ENCODE measurements around the gene HYI.
A peak's percentile ranks its signal among the peaks of the same experiment; 100 is the strongest.
"Not testable (repeated sequence)": the region's sequence is repeated elsewhere in the genome, so short reads cannot be mapped to it uniquely, and the experiment has no call there.

HYI gene

GRCh38 chr1:43453442-43454269, at the start of gene HYI:
TSS of gene HYI (minus strand) at chr1:43453931. CDS start at chr1:43453793, 138 bp downstream.
- DNase-seq = peak; percentile 86

- not testable (repeated sequence) for DNase-seq
Measured at GRCh38 chr1:43501806-43502205, 48.1 kb upstream of the HYI start.

- no peak for DNase-seq
Measured at GRCh38 chr1:43499898-43500297, 46.2 kb upstream of the HYI start.

- no peak for DNase-seq
Measured at GRCh38 chr1:43495204-43495603, 41.5 kb upstream of the HYI start.

GRCh38 chr1:43493661-43494450, 40.1 kb upstream of the HYI start:
- DNase-seq = peak; percentile 66

- no peak for DNase-seq
Measured at GRCh38 chr1:43492826-43493225, 39.1 kb upstream of the HYI start.

- no peak for DNase-seq
Measured at GRCh38 chr1:43491061-43491460, 37.3 kb upstream of the HYI start.

GRCh38 chr1:43488165-43488564, 34.4 kb upstream of the HYI start:
- no peak for DNase-seq

- no peak for DNase-seq
Measured at GRCh38 chr1:43484367-43484766, 30.6 kb upstream of the HYI start.

- no peak for DNase-seq
Measured at GRCh38 chr1:43482215-43482614, 28.5 kb upstream of the HYI start.

- no peak for DNase-seq
Measured at GRCh38 chr1:43481491-43481890, 27.8 kb upstream of the HYI start.

GRCh38 chr1:43479414-43479813, 25.7 kb upstream of the HYI start:
- no peak for DNase-seq

- no peak for DNase-seq
Measured at GRCh38 chr1:43477716-43478115, 24.0 kb upstream of the HYI start.

- DNase-seq = not testable (repeated sequence)
Measured at GRCh38 chr1:43475611-43476401, 22.1 kb upstream of the HYI start.

- DNase-seq = no peak
Measured at GRCh38 chr1:43473463-43473862, 19.7 kb upstream of the HYI start.

GRCh38 chr1:43472463-43473151, 18.9 kb upstream of the HYI start:
- not testable (repeated sequence) for DNase-seq

- DNase-seq = no peak
Measured at GRCh38 chr1:43472087-43472462, 18.3 kb upstream of the HYI start.

- DNase-seq = no peak
Measured at GRCh38 chr1:43469932-43470331, 16.2 kb upstream of the HYI start.

GRCh38 chr1:43468414-43468813, 14.7 kb upstream of the HYI start:
- no peak for DNase-seq

GRCh38 chr1:43466403-43466802, 12.7 kb upstream of the HYI start:
- DNase-seq = no peak

GRCh38 chr1:43465505-43466067, 11.9 kb upstream of the HYI start:
- DNase-seq = no peak

Measured in NCI-H2227 treated with DMSO at 0.1 percent for 48 hours (cell line).